Measurements from ENCODE around the gene MARF1.

- TF ChIP-seq YY1 (IDR thresholded peaks at IDR 0.05; ENCODE audit: insufficient read depth, insufficient read length) (no peak), SUZ12 (IDR thresholded peaks at IDR 0.05; ENCODE audit: extremely low read depth, insufficient read depth, insufficient read length) (no peak)
These were observed 7.8 kb upstream of the MARF1 start for GRCh38 chr16:15650698-15651171.

Measured in NT2/D1 (cell line).